ENCODE data around the gene LRRC3C.
A peak's percentile ranks its signal among the peaks of the same experiment; 100 is the strongest.
"Not testable (repeated sequence)": the region's sequence is repeated elsewhere in the genome, so short reads cannot be mapped to it uniquely, and the experiment has no call there.

Gene LRRC3C

GRCh38 chr17:39946551-39947330 is 19.2 kb downstream of the LRRC3C start:
- no peak for DNase-seq (ENCODE audit: low read depth in 2 of 2)

DNA sequence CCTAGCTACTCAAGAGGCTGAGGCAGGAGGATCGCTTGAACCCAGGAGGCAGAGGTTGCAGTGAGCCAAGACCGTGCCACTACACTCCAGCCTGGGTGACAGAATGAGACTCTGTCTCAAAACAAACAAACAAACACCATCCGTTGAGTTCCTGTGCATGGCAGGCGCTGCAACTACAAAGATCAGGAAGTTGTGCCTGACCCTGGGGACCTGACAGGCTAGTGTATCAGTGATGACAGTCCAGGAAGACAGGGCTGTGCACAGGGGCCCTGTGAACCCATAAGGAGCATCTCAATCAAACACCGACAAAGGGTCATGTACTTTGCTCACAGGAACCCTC is 20.9 kb downstream of the LRRC3C start:
- DNase-seq (ENCODE audit: low read depth in 2 of 2): not testable (repeated sequence)

- DNase-seq (ENCODE audit: low read depth in 2 of 2): no peak
These were observed 21.5 kb downstream of the LRRC3C start for GRCh38 chr17:39949028-39949427.

- no peak for DNase-seq (ENCODE audit: low read depth in 2 of 2)
These were observed 23.4 kb downstream of the LRRC3C start for GRCh38 chr17:39950871-39951348.

DNA sequence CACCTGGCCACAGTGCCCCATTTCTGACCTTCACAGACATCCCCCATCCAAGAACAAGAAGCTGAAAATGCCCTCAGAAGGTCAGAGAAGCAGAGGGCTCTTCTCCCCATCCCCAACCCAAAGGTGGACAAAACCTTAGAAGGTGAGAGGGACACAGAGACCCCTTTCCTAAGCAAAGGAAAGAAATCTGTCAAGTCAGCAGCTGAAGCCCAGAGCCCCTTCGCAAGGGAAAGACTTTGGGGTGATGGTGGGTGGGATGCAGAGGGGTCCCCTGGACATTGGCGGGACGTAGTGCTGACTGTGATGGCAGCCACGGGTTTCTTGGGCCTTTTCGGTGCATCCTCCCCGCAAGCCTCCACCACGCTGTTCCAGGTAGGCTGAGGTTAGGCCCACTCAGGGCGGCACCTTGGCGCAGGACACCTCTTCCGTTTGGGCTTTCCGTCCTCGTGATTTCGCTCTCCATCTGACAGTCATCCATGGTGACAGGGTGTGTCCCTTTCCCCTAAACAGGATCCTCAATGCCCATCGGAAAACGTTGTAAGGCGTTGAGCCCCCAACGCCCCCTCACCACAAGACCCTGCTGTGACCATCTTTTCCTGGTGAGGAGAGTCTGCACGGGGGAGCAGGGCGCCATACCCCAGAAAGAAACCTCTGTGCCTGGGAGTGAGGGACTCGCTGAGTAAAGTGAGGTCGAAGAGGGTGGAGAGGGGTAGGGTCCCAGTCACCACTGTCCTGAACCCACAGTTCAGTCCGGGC is 24.6 kb downstream of the LRRC3C start:
- DNase-seq (ENCODE audit: low read depth in 2 of 2): no peak

- peak; percentile 89 to 95 for DNase-seq (ENCODE audit: low read depth in 2 of 2)
These were observed 25.3 kb downstream of the LRRC3C start for GRCh38 chr17:39952680-39953470.

- DNase-seq (ENCODE audit: low read depth in 2 of 2): no peak
These were observed 25.9 kb downstream of the LRRC3C start for GRCh38 chr17:39953471-39953888.

- DNase-seq (ENCODE audit: low read depth in 2 of 2): no peak
These were observed 27.3 kb downstream of the LRRC3C start for GRCh38 chr17:39954876-39955275.

GRCh38 chr17:39955726-39956225 is 28.2 kb downstream of the LRRC3C start:
- no peak for DNase-seq (ENCODE audit: low read depth in 2 of 2)

GRCh38 chr17:39960524-39961041 is 33.1 kb downstream of the LRRC3C start:
- no peak for DNase-seq (ENCODE audit: low read depth in 2 of 2)

DNA sequence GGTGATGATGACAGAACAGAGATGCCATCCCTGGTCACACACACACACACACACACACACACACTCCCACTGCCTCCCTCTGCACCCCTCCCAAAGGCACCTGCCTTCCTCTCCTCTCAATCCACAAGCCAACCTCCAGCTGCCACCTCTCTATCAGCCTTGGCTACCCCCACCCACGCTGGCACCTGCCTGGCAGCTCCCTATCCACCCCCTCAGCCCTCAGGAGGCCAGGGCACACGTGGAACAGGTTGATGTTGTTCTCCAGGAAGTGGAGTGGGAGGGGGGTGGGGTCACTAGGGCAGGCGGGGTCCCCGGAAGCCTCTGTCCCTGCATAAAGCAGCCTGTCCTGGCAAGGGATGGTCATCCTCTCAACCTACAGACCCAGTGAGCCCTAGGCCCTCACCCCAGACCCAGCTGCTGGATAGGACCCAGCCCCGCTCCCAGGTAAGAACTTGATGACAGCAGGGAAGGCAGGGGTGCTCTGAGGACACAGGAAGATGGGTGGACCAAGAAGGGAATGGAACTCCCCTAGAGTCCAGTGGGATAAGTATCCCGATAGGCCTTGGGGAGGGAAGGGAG is 35.2 kb downstream of the LRRC3C start, which contains the start of gene GSDMA:
Gene GSDMA, plus strand, starts transcription at position 363 of the 579 bp plus-strand sequence. CDS start 2,684 bp downstream, outside the sequence.
- DNase-seq (ENCODE audit: low read depth in 2 of 2): no peak

- DNase-seq (ENCODE audit: low read depth in 2 of 2): no peak
These were observed 36.3 kb downstream of the LRRC3C start for GRCh38 chr17:39963829-39964228.

DNA sequence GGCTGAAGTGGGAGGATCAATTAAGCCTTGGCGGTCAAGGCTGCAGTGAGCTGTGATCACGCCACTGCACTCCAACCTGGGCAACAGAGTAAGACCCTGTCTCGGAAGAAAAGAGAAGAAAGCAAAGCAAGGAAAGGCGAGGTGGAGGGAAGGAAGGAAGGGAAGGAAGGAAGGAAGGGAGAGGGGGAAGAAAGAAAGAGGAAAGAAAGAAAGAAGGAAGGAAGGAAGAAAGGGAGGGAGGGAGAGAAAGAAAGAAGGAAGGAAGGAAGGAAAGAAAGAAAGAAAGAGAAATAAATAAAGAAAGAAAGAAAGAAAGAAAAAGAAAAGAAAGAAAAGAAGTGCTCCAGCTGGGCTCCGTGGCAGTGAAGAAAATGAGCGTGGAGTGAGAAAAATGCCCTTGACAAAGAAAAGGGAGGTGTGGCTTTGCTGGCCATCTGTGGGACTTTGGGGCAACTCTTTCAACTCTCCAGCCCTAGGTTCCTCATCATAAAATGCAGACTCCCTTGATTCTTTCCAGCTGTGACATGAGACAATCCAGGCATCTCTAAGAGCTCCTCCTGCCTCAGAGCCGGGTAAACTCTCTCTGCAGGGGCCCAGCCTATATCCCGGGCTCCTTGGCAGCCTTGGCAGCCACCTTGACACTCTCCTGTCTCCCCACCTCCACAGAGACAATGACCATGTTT is 37.6 kb downstream of the LRRC3C start:
- DNase-seq (ENCODE audit: low read depth in 2 of 2): no peak

DNA sequence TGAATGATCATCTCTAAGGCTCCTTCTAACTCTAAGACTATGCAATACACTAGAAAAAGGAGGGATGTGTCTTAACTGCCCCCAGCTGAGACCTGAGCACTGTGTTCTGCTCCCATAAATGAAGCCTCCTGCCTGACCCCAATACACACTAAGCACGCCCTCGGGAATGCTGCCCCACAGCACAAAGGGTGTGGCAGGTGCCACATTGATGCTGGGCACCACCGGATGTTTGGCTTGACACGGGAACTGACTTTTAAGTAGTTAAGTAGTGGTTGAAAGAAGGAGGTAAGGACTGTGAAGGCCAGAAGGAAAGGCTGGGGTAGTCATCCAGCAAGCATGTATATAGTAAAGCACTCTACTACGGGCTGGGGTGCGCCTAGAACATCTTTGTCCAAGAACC is 39.2 kb downstream of the LRRC3C start:
- DNase-seq (ENCODE audit: low read depth in 2 of 2): no peak

- DNase-seq (ENCODE audit: low read depth in 2 of 2): no peak
These were observed 41.2 kb downstream of the LRRC3C start for GRCh38 chr17:39968761-39969160.

DNA sequence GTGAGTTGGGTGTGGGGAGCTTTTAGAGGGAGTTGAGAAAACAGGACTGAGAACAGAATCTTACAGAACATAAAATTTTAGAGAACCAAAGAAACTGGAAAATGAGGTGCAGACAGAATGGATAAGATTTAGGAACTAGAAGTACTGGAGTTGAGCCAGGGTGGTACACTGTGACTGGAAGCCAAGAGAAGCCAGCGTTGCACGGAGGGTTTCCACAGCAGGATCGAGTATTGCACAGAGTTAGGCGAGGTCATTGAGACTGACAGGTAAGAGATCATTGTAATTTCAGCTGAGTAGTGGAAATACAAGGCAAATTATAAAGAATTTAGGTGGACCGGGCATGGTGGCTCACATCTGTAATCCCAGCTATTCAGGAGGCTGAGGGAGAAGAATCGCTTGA is 41.8 kb downstream of the LRRC3C start:
- DNase-seq (ENCODE audit: low read depth in 2 of 2): no peak

GRCh38 chr17:39970157-39970692 is 42.7 kb downstream of the LRRC3C start:
- DNase-seq (ENCODE audit: low read depth in 2 of 2): no peak

GRCh38 chr17:39971076-39971603 is 43.6 kb downstream of the LRRC3C start:
- no peak for DNase-seq (ENCODE audit: low read depth in 2 of 2)

GRCh38 chr17:39972271-39972670 is 44.7 kb downstream of the LRRC3C start:
- DNase-seq (ENCODE audit: low read depth in 2 of 2): no peak

DNA sequence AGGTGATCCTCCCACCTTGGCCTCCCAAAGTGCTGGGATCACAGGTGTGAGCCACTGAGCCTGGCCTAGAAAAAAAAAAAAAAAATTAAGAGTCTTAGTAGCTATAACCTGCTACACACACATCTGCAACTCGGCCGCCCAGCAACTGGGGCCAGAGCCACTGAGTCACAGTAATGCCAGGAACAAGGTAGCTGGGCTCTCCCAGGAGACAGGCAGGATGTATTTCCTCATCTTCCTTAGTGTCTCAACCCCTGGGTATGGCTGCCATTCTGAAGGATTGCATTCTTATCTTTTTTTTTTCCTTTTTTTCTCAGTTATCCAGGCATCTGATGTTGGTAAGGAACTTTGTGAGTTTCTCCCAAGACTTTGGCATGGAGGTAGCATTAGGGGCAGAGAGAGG is 46.0 kb downstream of the LRRC3C start:
- DNase-seq (ENCODE audit: low read depth in 2 of 2): no peak
